ENCODE data around the gene CLIP4.

- TF ChIP-seq MXI1 (IDR thresholded peaks at IDR 0.05; ENCODE audit: borderline replicate concordance, low read depth, low read length) (no peak), RCOR1 (IDR thresholded peaks at IDR 0.05; ENCODE audit: insufficient replicate concordance, low read length) (no peak), POLR2A (IDR thresholded peaks at IDR 0.05; ENCODE audit: low read depth, low read length) (no peak), CHD1 (IDR thresholded peaks at IDR 0.05; ENCODE audit: low read depth, low read length) (no peak), CTCF (conservative IDR thresholded peaks at IDR 0.05; ENCODE audit: low read depth, low read length) (no peak), MAFK (IDR thresholded peaks at IDR 0.05; ENCODE audit: low read depth, low read length) (no peak), NFE2L2 (IDR thresholded peaks at IDR 0.05; ENCODE audit: low read depth, low read length) (no peak), RAD21 (IDR thresholded peaks at IDR 0.05; ENCODE audit: low read length) (no peak), BHLHE40 (IDR thresholded peaks at IDR 0.05; ENCODE audit: low read depth, low read length) (no peak), MAZ (IDR thresholded peaks at IDR 0.05; ENCODE audit: borderline replicate concordance, low read depth, low read length) (no peak), CEBPB (IDR thresholded peaks at IDR 0.05; ENCODE audit: low read depth, low read length) (no peak), RFX5 (IDR thresholded peaks at IDR 0.05; ENCODE audit: low read depth, low read length) (no peak)
These were observed 80.6 kb downstream of the CLIP4 start for GRCh38 chr2:29195796-29196195.
